Activated CD8-positive, alpha-beta T cell treated with anti-CD3 and anti-CD28 coated beads, Interleukin-2, amount 10 ng/mL, durations not matched to agents 7 days and 5 days (primary cell): ENCODE measurements around the gene GLIS1. TPM values are rescaled to one million over a fixed set of nuclear protein-coding genes. Genes with fewer than 3 reads are reported as not detected.
"Not testable (repeated sequence)": the region's sequence is repeated elsewhere in the genome, so short reads cannot be mapped to it uniquely, and the experiment has no call there.

Experiments
- ATAC-seq: fragments of 150-1000 bp; cut with Tn5 transposase; one replicate; pipeline ENCODE4 v1.10.0; 2021; ENCODE audit warnings: moderate library complexity
- CTCF ChIA-PET: fragments of 350-600 bp; sonication (Branson Sonifier 250); formaldehyde crosslinking; loops from one replicate; lab custom pipeline; 2021; ENCODE audit warnings: antibody characterized with exemption; lab: Charles Lee
- POLR2A ChIA-PET: fragments of 350-600 bp; sonication (Branson Sonifier 250); formaldehyde crosslinking; loops from one replicate; lab custom pipeline; 2021; ENCODE audit warnings: antibody characterized with exemption; lab: Charles Lee
- DNase-seq: peaks from one replicate; pipeline ENCODE4 v3.0.0-alpha.2; 2020
- H3K27ac Mint-ChIP-seq: one replicate; pipeline ENCODE4 v1.8.0; 2021; ENCODE audit warnings: mild to moderate bottlenecking, mixed read lengths
- H3K27me3 Mint-ChIP-seq: one replicate; pipeline ENCODE4 v1.8.0; 2021; ENCODE audit warnings: low read depth, mixed read lengths
- H3K36me3 Mint-ChIP-seq: one replicate; pipeline ENCODE4 v1.8.0; 2021; ENCODE audit warnings: low read depth, mixed read lengths
- H3K4me1 Mint-ChIP-seq: one replicate; pipeline ENCODE4 v1.8.0; 2021; ENCODE audit warnings: low read depth, mixed read lengths
- H3K4me3 Mint-ChIP-seq: one replicate; pipeline ENCODE4 v1.8.0; 2021; ENCODE audit warnings: mild to moderate bottlenecking, mixed read lengths
- H3K9me3 Mint-ChIP-seq: one replicate; pipeline ENCODE4 v1.8.0; 2022; ENCODE audit warnings: mixed read lengths; ENCODE audit not compliant: insufficient read depth
- total RNA-seq, 2 experiments: library from RNA; stranded (reverse); gene quantifications; one replicate each; pipeline ENCODE4 v1.2.3, GENCODE V29; 2021

The GLIS1 gene
- total RNA-seq, 2 experiments from 2014 or later: not detected

GRCh38 chr1:53763461-53763860, 24.5 kb upstream of the GLIS1 start:
- no peak for DNase-seq

GRCh38 chr1:53760497-53760896, 21.5 kb upstream of the GLIS1 start:
- H3K36me3 Mint-ChIP-seq: peaks cover 15% of the 10 kb centered on the region
- CTCF ChIA-PET, H3K27ac Mint-ChIP-seq, POLR2A ChIA-PET, ATAC-seq, H3K4me1 Mint-ChIP-seq, H3K9me3 Mint-ChIP-seq, DNase-seq, H3K27me3 Mint-ChIP-seq, H3K4me3 Mint-ChIP-seq: not testable (repeated sequence)

More at GRCh38 chr1:53763461-53763860, 24.5 kb upstream of the GLIS1 start:
- ChIA-PET POLR2A (no interaction called here), CTCF (interaction anchor here (1.2 to 3.3 kb wide), 3 partner anchors 10 to 97 kb away, joined by 5 to 11 read pairs (median 5); no protein-coding TSS in a partner anchor)
- H3K9me3 Mint-ChIP-seq: no peaks in the 10 kb centered on the region
- H3K27ac Mint-ChIP-seq: no peak overlapping the region
- no peak for ATAC-seq
- H3K36me3 Mint-ChIP-seq: peaks cover 33% of the 10 kb centered on the region
- peaks cover 31% of the 10 kb centered on the region for H3K4me1 Mint-ChIP-seq
- H3K4me3 Mint-ChIP-seq: no peak overlapping the region
- H3K27me3 Mint-ChIP-seq: no peaks in the 10 kb centered on the region

DNA sequence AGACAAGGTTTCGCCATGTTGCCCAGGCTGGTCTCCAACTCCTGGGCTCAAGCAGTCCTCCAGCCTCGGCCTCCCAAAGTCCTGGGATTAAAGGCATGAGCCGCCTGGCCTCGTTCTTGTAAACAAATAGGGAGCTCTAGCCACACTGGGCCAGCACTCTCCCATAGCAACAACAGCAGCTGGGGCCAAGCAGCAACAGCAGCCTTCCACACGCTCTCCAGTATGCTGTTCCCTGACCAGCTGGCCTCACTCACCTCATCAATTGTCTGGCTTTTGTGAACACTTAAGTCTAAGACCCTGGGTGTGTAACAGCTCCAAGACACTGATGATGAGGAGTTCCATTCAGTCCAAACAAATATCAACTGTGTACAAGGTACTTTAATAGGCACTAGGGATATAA, 16.9 kb upstream of the GLIS1 start:
- POLR2A ChIA-PET: no interaction called here
- no peaks in the 10 kb centered on the region for H3K27me3 Mint-ChIP-seq
- ATAC-seq (no peak), DNase-seq (no peak)
- H3K4me3 Mint-ChIP-seq: no peak overlapping the region
- no peaks in the 10 kb centered on the region for H3K9me3 Mint-ChIP-seq
- CTCF ChIA-PET: interaction anchor here (1.0 to 1.4 kb wide), 3 partner anchors 9 to 28 kb away, joined by 3 to 5 read pairs (median 3); no protein-coding TSS in a partner anchor
- H3K27ac Mint-ChIP-seq: no peak overlapping the region
- H3K36me3 Mint-ChIP-seq: peaks cover 2% of the 10 kb centered on the region
- no peaks in the 10 kb centered on the region for H3K4me1 Mint-ChIP-seq

DNA sequence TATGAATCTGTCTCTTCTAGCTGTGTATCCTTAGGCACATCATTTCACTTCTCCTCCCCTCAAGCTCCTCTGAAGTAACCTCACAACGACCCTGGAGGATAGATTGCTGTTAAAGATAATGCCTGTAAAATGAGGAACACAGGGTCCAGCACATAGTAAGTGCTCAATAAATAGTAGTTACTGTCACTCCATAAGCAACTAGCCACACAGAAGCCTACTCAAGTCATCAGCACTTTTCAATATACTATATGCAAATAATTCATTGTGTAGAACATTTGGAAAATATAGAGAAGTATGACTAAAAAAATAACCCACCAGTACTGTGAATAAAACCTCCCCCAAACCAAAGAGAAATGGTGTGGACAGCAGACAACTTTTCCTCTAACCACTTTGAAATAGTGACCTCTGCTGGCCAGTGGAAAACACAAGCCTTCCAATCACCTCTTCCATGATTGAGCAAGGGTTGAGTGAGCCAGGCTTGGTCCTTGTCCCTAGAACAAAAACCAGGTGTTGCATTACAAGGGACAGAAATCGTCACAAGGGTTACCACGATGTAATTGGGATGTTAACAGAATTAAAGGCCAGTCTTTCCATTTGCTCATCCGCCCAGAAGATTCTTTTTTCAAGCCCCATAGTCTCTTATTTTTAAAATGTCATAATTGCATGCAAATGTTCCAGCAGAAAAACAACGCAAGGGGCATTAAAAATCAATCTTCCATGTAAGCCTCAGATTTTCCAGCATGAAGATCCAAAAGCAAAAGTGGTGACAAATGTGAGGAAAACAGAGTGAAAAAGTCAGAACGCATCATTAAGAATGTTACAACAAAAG, 15.7 kb upstream of the GLIS1 start:
- no peaks in the 10 kb centered on the region for H3K36me3 Mint-ChIP-seq
- DNase-seq (peak; percentile 54), ATAC-seq (peak; percentile 63)
- H3K27ac Mint-ChIP-seq: no peak overlapping the region
- H3K4me3 Mint-ChIP-seq: no peak overlapping the region
- H3K9me3 Mint-ChIP-seq: no peaks in the 10 kb centered on the region
- ChIA-PET POLR2A (no interaction called here), CTCF (interaction anchor here (0.9 to 3.1 kb wide), 10 partner anchors 9 to 477 kb away, joined by 3 to 13 read pairs (median 5); no protein-coding TSS in a partner anchor)
- H3K4me1 Mint-ChIP-seq: no peaks in the 10 kb centered on the region
- no peaks in the 10 kb centered on the region for H3K27me3 Mint-ChIP-seq

DNA sequence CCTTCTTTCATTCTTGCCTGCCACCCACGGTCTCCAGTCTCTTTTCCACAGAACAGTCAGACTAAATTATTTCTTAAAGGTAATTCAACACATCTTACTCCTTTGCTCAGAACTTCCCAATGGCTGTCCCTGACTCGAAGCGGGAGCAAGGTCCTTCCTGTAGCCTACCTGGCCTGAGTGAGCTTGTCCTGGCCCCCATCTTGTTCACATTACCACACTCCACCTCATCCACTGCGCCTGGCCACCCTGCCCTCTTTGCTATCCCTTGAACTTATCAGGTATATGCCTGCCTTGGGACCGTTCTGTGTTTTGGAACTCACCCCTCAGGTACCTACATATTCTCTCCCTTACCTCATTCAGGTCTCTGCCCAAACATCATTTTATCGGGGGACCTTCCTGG, 13.3 kb upstream of the GLIS1 start:
- no peaks in the 10 kb centered on the region for H3K4me1 Mint-ChIP-seq
- peaks cover 6% of the 10 kb centered on the region for H3K27me3 Mint-ChIP-seq
- ATAC-seq: no peak
- ChIA-PET POLR2A (interaction anchor here (0.6 kb wide), 1 partner anchor 17 kb away, joined by 3 read pairs; no protein-coding TSS in a partner anchor), CTCF (interaction anchor here (1.1 to 3.1 kb wide), 2 partner anchors 20 to 36 kb away, joined by 3 to 10 read pairs; no protein-coding TSS in a partner anchor)
- H3K27ac Mint-ChIP-seq: no peak overlapping the region
- H3K9me3 Mint-ChIP-seq: no peaks in the 10 kb centered on the region
- DNase-seq: no peak
- H3K4me3 Mint-ChIP-seq: no peak overlapping the region
- no peaks in the 10 kb centered on the region for H3K36me3 Mint-ChIP-seq

- DNase-seq: no peak
- CTCF ChIA-PET: no interaction called here
- Mint-ChIP-seq H3K36me3 (no peaks in the 10 kb centered on the region), H3K27ac (no peak overlapping the region), H3K27me3 (peaks cover 26% of the 10 kb centered on the region), H3K4me3 (no peak overlapping the region), H3K9me3 (peaks cover 4% of the 10 kb centered on the region), H3K4me1 (no peaks in the 10 kb centered on the region)
- POLR2A ChIA-PET: no interaction called here
- ATAC-seq: no peak
Measured at GRCh38 chr1:53747841-53748240, 8.9 kb upstream of the GLIS1 start.

- ATAC-seq (no peak), DNase-seq (no peak)
- CTCF ChIA-PET: interaction anchor here (0.6 to 0.8 kb wide), 3 partner anchors 12 to 284 kb away, joined by 3 read pairs; no protein-coding TSS in a partner anchor
- Mint-ChIP-seq H3K27me3 (peaks cover 63% of the 10 kb centered on the region), H3K4me1 (peaks cover 7% of the 10 kb centered on the region), H3K9me3 (peaks cover 6% of the 10 kb centered on the region), H3K4me3 (no peak overlapping the region), H3K36me3 (peaks cover 3% of the 10 kb centered on the region), H3K27ac (no peak overlapping the region)
- POLR2A ChIA-PET: interaction anchor here (0.6 kb wide), 1 partner anchor 33 kb away, joined by 4 read pairs; no protein-coding TSS in a partner anchor
Measured at GRCh38 chr1:53740621-53741105, 1.7 kb upstream of the GLIS1 start.

GRCh38 chr1:53738205-53739108, 507 bp downstream of the GLIS1 start:
- Mint-ChIP-seq H3K4me3 (peak overlapping the region; percentile 32), H3K4me1 (peaks cover 7% of the 10 kb centered on the region), H3K36me3 (peaks cover 3% of the 10 kb centered on the region), H3K27ac (no peak overlapping the region), H3K9me3 (peaks cover 6% of the 10 kb centered on the region), H3K27me3 (peaks cover 72% of the 10 kb centered on the region)
- ATAC-seq: peak; percentile 27
- CTCF ChIA-PET: no interaction called here
- DNase-seq: no peak
- POLR2A ChIA-PET: interaction anchor here (0.5 kb wide), 1 partner anchor 10 kb away, joined by 3 read pairs; no protein-coding TSS in a partner anchor

- peaks cover 7% of the 10 kb centered on the region for H3K4me1 Mint-ChIP-seq
- ATAC-seq (no peak), DNase-seq (no peak)
- ChIA-PET CTCF (interaction anchor here (0.8 kb wide), 1 partner anchor 36 kb away, joined by 3 read pairs; no protein-coding TSS in a partner anchor), POLR2A (no interaction called here)
- H3K27me3 Mint-ChIP-seq: peaks cover 68% of the 10 kb centered on the region
- peaks cover 2% of the 10 kb centered on the region for H3K36me3 Mint-ChIP-seq
- H3K4me3 Mint-ChIP-seq: peak overlapping the region; percentile 7
- peaks cover under 1% of the 10 kb centered on the region for H3K9me3 Mint-ChIP-seq
- H3K27ac Mint-ChIP-seq: no peak overlapping the region
Measured at GRCh38 chr1:53737648-53738204, 1.2 kb downstream of the GLIS1 start.

DNA sequence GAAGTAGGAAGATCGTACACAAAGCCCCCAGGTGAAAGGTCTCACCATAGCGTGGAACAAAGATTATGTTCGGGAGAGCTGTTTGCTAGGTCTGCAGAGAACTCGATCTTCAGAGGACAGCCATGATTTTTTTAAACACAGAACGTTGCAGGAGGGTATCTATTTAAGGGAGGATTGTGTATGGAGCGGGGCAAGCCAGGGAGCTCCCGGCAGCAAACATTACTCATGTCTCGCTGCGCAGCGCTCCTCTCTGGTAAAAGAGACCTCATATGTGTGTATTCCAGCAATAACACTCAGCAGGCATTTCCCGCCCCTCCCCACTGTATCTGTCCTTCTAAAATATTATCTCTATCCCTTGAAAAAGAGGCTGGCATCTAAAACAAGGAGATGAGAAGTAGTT, 2.7 kb downstream of the GLIS1 start:
- no peaks in the 10 kb centered on the region for H3K36me3 Mint-ChIP-seq
- H3K27ac Mint-ChIP-seq: no peak overlapping the region
- no peak for DNase-seq
- ChIA-PET CTCF (no interaction called here), POLR2A (no interaction called here)
- H3K27me3 Mint-ChIP-seq: peaks cover 68% of the 10 kb centered on the region
- peaks cover 7% of the 10 kb centered on the region for H3K4me1 Mint-ChIP-seq
- H3K9me3 Mint-ChIP-seq: no peaks in the 10 kb centered on the region
- ATAC-seq: no peak
- H3K4me3 Mint-ChIP-seq: no peak overlapping the region

GRCh38 chr1:53735681-53736080, 3.3 kb downstream of the GLIS1 start:
- H3K4me3 Mint-ChIP-seq: no peak overlapping the region
- H3K27ac Mint-ChIP-seq: no peak overlapping the region
- no peak for DNase-seq
- H3K9me3 Mint-ChIP-seq: no peaks in the 10 kb centered on the region
- peaks cover 7% of the 10 kb centered on the region for H3K4me1 Mint-ChIP-seq
- ChIA-PET POLR2A (no interaction called here), CTCF (no interaction called here)
- H3K27me3 Mint-ChIP-seq: peaks cover 63% of the 10 kb centered on the region
- no peak for ATAC-seq
- no peaks in the 10 kb centered on the region for H3K36me3 Mint-ChIP-seq
